Neural crest cell (in vitro differentiated cells): Measurements from ENCODE around the gene FAM53C. TPM values are rescaled to one million over a fixed set of nuclear protein-coding genes. Genes with fewer than 3 reads are reported as not detected.
A peak's percentile ranks its signal among the peaks of the same experiment; 100 is the strongest.

Source experiments
- DNase-seq: peaks from one replicate; pipeline ENCODE4 v3.0.0; 2021; ENCODE audit warnings: low read depth, mixed read lengths, low spot score
- H3K27ac Mint-ChIP-seq: one replicate; pipeline ENCODE4 v1.8.0; 2021; ENCODE audit warnings: mild to moderate bottlenecking, mixed read lengths; ENCODE audit not compliant: unreplicated experiment
- H3K27me3 Mint-ChIP-seq: 2 replicates; pipeline ENCODE4 v1.8.0; 2021; ENCODE audit warnings: low read depth, mild to moderate bottlenecking, mixed read lengths
- H3K36me3 Mint-ChIP-seq: 2 replicates; pipeline ENCODE4 v1.8.0; 2021; ENCODE audit warnings: low read depth, mild to moderate bottlenecking, mixed read lengths
- H3K4me1 Mint-ChIP-seq: 2 replicates; pipeline ENCODE4 v1.8.0; 2021; ENCODE audit warnings: mixed read lengths
- H3K4me3 Mint-ChIP-seq: one replicate; pipeline ENCODE4 v1.8.0; 2021; ENCODE audit warnings: mild to moderate bottlenecking, mixed read lengths
- H3K9me3 Mint-ChIP-seq: 2 replicates; pipeline ENCODE4 v1.8.0; 2021; ENCODE audit warnings: mixed read lengths
- CTCF ChIP-seq: fragments of 200-600 bp; sonication (generic); conservative IDR thresholded peaks from 2 replicates; pipeline ENCODE4 v1.5.0; 2021; ENCODE audit warnings: antibody characterized with exemption, mild to moderate bottlenecking
- total RNA-seq: library from RNA; stranded (reverse); gene quantifications from 2 replicates; pipeline ENCODE4 v1.2.1, GENCODE V29; 2021

Gene FAM53C
- total RNA-seq, 1 donor from 2014 or later, result 66.8 TPM

GRCh38 chr5:138351517-138351916 lies 13.5 kb downstream of the FAM53C start:
- no peak overlapping the region for H3K27ac Mint-ChIP-seq
- H3K27me3 Mint-ChIP-seq, result no peaks in the 10 kb centered on the region
- H3K4me1 Mint-ChIP-seq, result peaks cover 24% of the 10 kb centered on the region
- peaks cover 27% of the 10 kb centered on the region for H3K36me3 Mint-ChIP-seq
- peaks cover 15% of the 10 kb centered on the region for H3K9me3 Mint-ChIP-seq
- no peak for TF ChIP-seq CTCF
- no peak for DNase-seq
- peak overlapping the region; percentile 88 for H3K4me3 Mint-ChIP-seq

GRCh38 chr5:138352071-138352721 lies 14.1 kb downstream of the FAM53C start, which contains the start of gene KDM3B:
Gene KDM3B (plus strand): TSS chr5:138352685. CDS start chr5:138352796, 111 bp downstream.
- H3K36me3 Mint-ChIP-seq, result peaks cover 23% of the 10 kb centered on the region
- TF ChIP-seq CTCF, result peak; percentile 93
- peak within 1 kb of the TSS; percentile 95 for H3K27ac Mint-ChIP-seq
- peak; percentile 97 for DNase-seq
- no peaks in the 10 kb centered on the region for H3K27me3 Mint-ChIP-seq
- peak within 1 kb of the TSS; percentile 93 for H3K4me3 Mint-ChIP-seq
- H3K9me3 Mint-ChIP-seq, result peaks cover 15% of the 10 kb centered on the region
- H3K4me1 Mint-ChIP-seq, result peaks cover 24% of the 10 kb centered on the region

GRCh38 chr5:138352722-138353559 lies 14.9 kb downstream of the FAM53C start:
- peak; percentile 15 for TF ChIP-seq CTCF
- peaks cover 24% of the 10 kb centered on the region for H3K4me1 Mint-ChIP-seq
- peak overlapping the region; percentile 93 for H3K4me3 Mint-ChIP-seq
- peaks cover 20% of the 10 kb centered on the region for H3K36me3 Mint-ChIP-seq
- H3K9me3 Mint-ChIP-seq, result peaks cover 15% of the 10 kb centered on the region
- peak overlapping the region; percentile 95 for H3K27ac Mint-ChIP-seq
- peak; percentile 40 for DNase-seq
- H3K27me3 Mint-ChIP-seq, result no peaks in the 10 kb centered on the region

GRCh38 chr5:138353560-138354080 lies 15.6 kb downstream of the FAM53C start:
- Mint-ChIP-seq H3K27me3 (no peaks in the 10 kb centered on the region), H3K36me3 (peaks cover 20% of the 10 kb centered on the region), H3K9me3 (peaks cover 15% of the 10 kb centered on the region), H3K4me3 (peak overlapping the region; percentile 93), H3K4me1 (peaks cover 24% of the 10 kb centered on the region), H3K27ac (peak overlapping the region; percentile 95)
- DNase-seq, result no peak
- no peak for TF ChIP-seq CTCF

- peaks cover 24% of the 10 kb centered on the region for H3K4me1 Mint-ChIP-seq
- H3K27me3 Mint-ChIP-seq, result no peaks in the 10 kb centered on the region
- no peak overlapping the region for H3K27ac Mint-ChIP-seq
- peak overlapping the region; percentile 93 for H3K4me3 Mint-ChIP-seq
- no peak for TF ChIP-seq CTCF
- H3K36me3 Mint-ChIP-seq, result peaks cover 20% of the 10 kb centered on the region
- no peak for DNase-seq
- H3K9me3 Mint-ChIP-seq, result peaks cover 15% of the 10 kb centered on the region
Measured at GRCh38 chr5:138354387-138354786, 16.3 kb downstream of the FAM53C start.
